OCI-LY3 (cell line): ENCODE data around the gene BRPF1.

Source experiments
- H2AFZ ChIP-seq: fragments of 200-600, 300-600 bp; shearing (Covaris generic); 2 replicates; pipeline ENCODE4 v1.6.0; 2014; ENCODE audit warnings: antibody characterized with exemption, low read depth, low read length
- H3K27ac ChIP-seq: fragments of 200-600, 300-600 bp; sonication (generic); 2 replicates; pipeline ENCODE4 v1.5.1; 2014; ENCODE audit warnings: mild to moderate bottlenecking, low read length, moderate library complexity, mixed read lengths
- H3K27me3 ChIP-seq: fragments of 200-600, 300-600 bp; sonication (generic); 2 replicates; pipeline ENCODE4 v1.6.1; 2014; ENCODE audit warnings: low read depth, low read length, mixed read lengths
- H3K36me3 ChIP-seq: fragments of 200-600, 300-600 bp; sonication (generic); replicated peaks from 2 replicates; pipeline ENCODE3; 2014; ENCODE audit warnings: low read depth, low read length, mixed read lengths
- H3K4me1 ChIP-seq: fragments of 300-600, 200-600 bp; sonication (generic); 2 replicates; pipeline ENCODE4 v1.6.1; 2014; ENCODE audit warnings: low read length, mixed read lengths
- H3K4me2 ChIP-seq: fragments of 200-600, 300-600 bp; sonication (generic); 2 replicates; pipeline ENCODE4 v1.6.1; 2014; ENCODE audit warnings: low read length, mixed read lengths
- H3K4me3 ChIP-seq: fragments of 300-600, 200-600 bp; sonication (generic); 2 replicates; pipeline ENCODE4 v1.5.1; 2014; ENCODE audit warnings: antibody characterized with exemption, mild to moderate bottlenecking, low read length, moderate library complexity
- H3K79me2 ChIP-seq: fragments of 300-600, 200-600 bp; shearing (Covaris generic); 2 replicates; pipeline ENCODE4 v1.6.1; 2014; ENCODE audit warnings: mild to moderate bottlenecking, low read length, mixed read lengths
- H3K9ac ChIP-seq: fragments of 300-600, 200-600 bp; shearing (Covaris generic); 2 replicates; pipeline ENCODE4 v1.6.0; 2014; ENCODE audit warnings: mild to moderate bottlenecking, low read length, moderate library complexity
- H3K9me3 ChIP-seq: fragments of 200-600, 300-600 bp; shearing (Covaris generic); 2 replicates; pipeline ENCODE4 v1.6.1; 2014; ENCODE audit warnings: low read length, mixed read lengths; ENCODE audit not compliant: insufficient read depth
- H4K20me1 ChIP-seq: fragments of 200-600, 300-600 bp; sonication (generic); 2 replicates; pipeline ENCODE4 v1.6.1; 2016; ENCODE audit warnings: low read length, mixed read lengths; ENCODE audit not compliant: insufficient read depth
- CTCF ChIP-seq: fragments of 200-600, 300-600 bp; sonication (generic); IDR thresholded peaks from 2 replicates; pipeline ENCODE4 v1.5.1; 2014; ENCODE audit warnings: antibody characterized with exemption, low read length, low read depth
- EZH2phosphoT487 ChIP-seq: fragments of 200-600 bp; shearing (Covaris generic); IDR thresholded peaks from 2 replicates; pipeline ENCODE4 v1.6.1; 2018; ENCODE audit warnings: antibody characterized with exemption, mixed run types, low read depth

The BRPF1 gene

GRCh38 chr3:9747267-9747666, 15.7 kb downstream of the BRPF1 start:
- Histone ChIP-seq H3K27ac (no peak overlapping the region), H4K20me1 (no peaks in the 10 kb centered on the region), H3K4me2 (no peak overlapping the region), H3K9me3 (no peaks in the 10 kb centered on the region), H2AFZ (no peak overlapping the region), H3K27me3 (no peaks in the 10 kb centered on the region), H3K9ac (no peak overlapping the region), H3K4me3 (no peak overlapping the region), H3K36me3 (peaks cover 52% of the 10 kb centered on the region), H3K79me2 (peaks cover 15% of the 10 kb centered on the region), H3K4me1 (peaks cover 13% of the 10 kb centered on the region)
- TF ChIP-seq EZH2phosphoT487 = no peak
- TF ChIP-seq CTCF = no peak

GRCh38 chr3:9748031-9748430, 16.5 kb downstream of the BRPF1 start:
- Histone ChIP-seq H3K36me3 (peaks cover 48% of the 10 kb centered on the region), H3K27ac (no peak overlapping the region), H2AFZ (no peak overlapping the region), H3K79me2 (peaks cover 15% of the 10 kb centered on the region), H3K4me1 (peaks cover 13% of the 10 kb centered on the region), H3K4me3 (no peak overlapping the region), H3K9me3 (no peaks in the 10 kb centered on the region), H4K20me1 (no peaks in the 10 kb centered on the region), H3K4me2 (no peak overlapping the region), H3K27me3 (no peaks in the 10 kb centered on the region), H3K9ac (no peak overlapping the region)
- TF ChIP-seq EZH2phosphoT487 = no peak
- TF ChIP-seq CTCF = no peak

GRCh38 chr3:9749296-9749644, 17.7 kb downstream of the BRPF1 start:
- peak overlapping the region; percentile 51; the same call in 1 of the 2 replicates for H2AFZ ChIP-seq
- peak overlapping the region; percentile 65 for H3K9ac ChIP-seq
- H3K4me3 ChIP-seq = peak overlapping the region; percentile 94
- H3K27me3 ChIP-seq = no peaks in the 10 kb centered on the region
- peaks cover 13% of the 10 kb centered on the region for H3K4me1 ChIP-seq
- H3K9me3 ChIP-seq = no peaks in the 10 kb centered on the region
- H3K27ac ChIP-seq = peak overlapping the region; percentile 47
- H3K79me2 ChIP-seq = peaks cover 15% of the 10 kb centered on the region
- H3K36me3 ChIP-seq = peaks cover 36% of the 10 kb centered on the region
- no peak for TF ChIP-seq EZH2phosphoT487
- no peak for TF ChIP-seq CTCF
- H3K4me2 ChIP-seq = peak overlapping the region; percentile 92
- H4K20me1 ChIP-seq = no peaks in the 10 kb centered on the region

- H3K79me2 ChIP-seq = peaks cover 15% of the 10 kb centered on the region
- no peak for TF ChIP-seq EZH2phosphoT487
- no peak for TF ChIP-seq CTCF
- peak within 1 kb of the TSS; percentile 72 for H3K27ac ChIP-seq
- H4K20me1 ChIP-seq = no peaks in the 10 kb centered on the region
- peak within 1 kb of the TSS; percentile 94 for H3K4me3 ChIP-seq
- H3K36me3 ChIP-seq = peaks cover 31% of the 10 kb centered on the region
- H3K4me1 ChIP-seq = peaks cover 13% of the 10 kb centered on the region
- peak within 1 kb of the TSS; percentile 92 for H3K4me2 ChIP-seq
- H2AFZ ChIP-seq = peak within 1 kb of the TSS; percentile 66; the same call in 1 of the 2 replicates
- H3K27me3 ChIP-seq = no peaks in the 10 kb centered on the region
- H3K9me3 ChIP-seq = no peaks in the 10 kb centered on the region
- H3K9ac ChIP-seq = peak within 1 kb of the TSS; percentile 65
Measured at GRCh38 chr3:9749645-9750555, 18.4 kb downstream of the BRPF1 start, which contains the start of gene OGG1. Gene OGG1 (plus strand): TSS chr3:9749952. CDS start chr3:9750287, 335 bp downstream.
